GM18502 (cell line): Measurements from ENCODE around the gene LNPEP.

Experiments
- ATAC-seq: cut with Tn5 transposase; IDR thresholded peaks from one replicate; pipeline ENCODE4 v1.9.1; 2021; ENCODE audit warnings: mild to moderate bottlenecking; ENCODE audit not compliant: unreplicated experiment, poor library complexity

LNPEP gene

GRCh38 chr5:96935559-96936430 lies at the start of gene LNPEP:
TSS of gene LNPEP (plus strand) at chr5:96936080. CDS start at chr5:96936156, 76 bp downstream.
- peak; percentile 53 for ATAC-seq

- no peak for ATAC-seq
These were observed 42.5 kb upstream of the LNPEP start for GRCh38 chr5:96893342-96893741.

- peak; percentile 72 for ATAC-seq
These were observed 39.6 kb upstream of the LNPEP start for GRCh38 chr5:96896276-96896675.

DNA sequence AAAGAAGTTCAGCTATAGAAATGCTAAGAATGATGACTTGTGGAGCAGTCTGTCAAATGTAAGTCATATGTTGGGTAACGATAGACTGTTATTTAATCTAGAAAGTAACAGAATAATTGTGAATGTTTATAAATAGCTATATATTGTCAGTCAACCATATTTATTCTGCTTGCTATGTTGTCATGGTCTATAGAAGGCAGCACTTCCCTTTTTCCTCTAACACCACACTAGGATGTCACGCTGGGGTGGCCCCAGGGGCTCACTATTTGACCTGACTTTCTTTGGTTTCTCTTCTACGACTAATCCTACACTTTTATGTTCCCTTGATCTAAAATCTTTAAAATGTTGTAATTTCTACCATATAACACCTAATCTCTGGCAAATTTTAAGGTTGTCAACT lies 39.1 kb upstream of the LNPEP start:
- ATAC-seq: peak; percentile 97

DNA sequence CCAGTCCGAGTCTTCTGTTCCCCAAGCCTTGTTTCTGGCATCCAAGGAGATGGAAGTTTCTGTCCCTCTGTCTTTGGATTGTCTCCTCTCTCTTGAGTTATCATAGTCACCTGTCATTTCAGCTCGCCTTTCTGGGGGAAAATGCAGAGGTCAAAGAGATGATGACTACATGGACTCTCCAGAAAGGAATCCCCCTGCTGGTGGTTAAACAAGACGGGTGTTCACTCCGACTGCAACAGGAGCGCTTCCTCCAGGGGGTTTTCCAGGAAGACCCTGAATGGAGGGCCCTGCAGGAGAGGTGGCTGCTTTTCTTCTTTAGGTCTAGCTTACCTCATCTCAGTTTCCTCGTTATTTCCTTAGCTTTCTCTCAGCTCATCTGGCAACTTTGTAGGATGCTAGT lies 34.5 kb upstream of the LNPEP start:
- no peak for ATAC-seq

DNA sequence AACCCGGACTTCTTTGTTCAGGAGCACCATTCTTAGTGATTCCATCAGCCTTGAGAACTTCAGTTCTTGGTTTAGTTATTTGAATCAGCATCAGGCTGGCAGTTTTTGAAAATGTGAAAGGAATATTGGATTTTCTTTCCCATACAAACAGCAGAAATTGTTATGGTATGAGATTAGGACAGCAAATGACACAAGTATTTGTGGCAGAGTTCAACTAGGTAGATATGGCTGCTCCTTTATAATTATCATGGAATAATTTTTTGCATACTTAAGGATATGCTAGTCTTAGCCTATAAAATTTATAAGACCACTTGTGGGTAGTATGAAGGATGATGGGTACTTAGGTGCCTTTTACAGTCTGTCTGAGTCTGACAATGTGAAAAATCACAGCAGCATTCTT lies 34.0 kb upstream of the LNPEP start:
- ATAC-seq: no peak

- no peak for ATAC-seq
These were observed 33.0 kb upstream of the LNPEP start for GRCh38 chr5:96902876-96903275.

DNA sequence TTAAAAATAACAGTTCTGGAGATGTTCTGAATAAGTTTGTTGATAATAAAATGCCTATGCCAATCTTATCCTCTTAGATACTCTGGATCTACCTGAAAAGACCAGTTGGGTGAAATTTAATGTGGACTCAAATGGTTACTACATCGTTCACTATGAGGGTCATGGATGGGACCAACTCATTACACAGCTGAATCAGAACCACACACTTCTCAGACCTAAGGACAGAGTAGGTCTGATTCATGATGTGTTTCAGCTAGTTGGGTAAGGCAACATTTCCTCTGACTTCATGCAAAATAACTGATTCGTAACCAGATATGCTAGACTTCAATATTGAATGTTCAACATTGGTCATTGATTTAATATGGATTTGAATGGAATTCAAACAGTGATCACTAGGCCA lies 32.6 kb upstream of the LNPEP start:
- no peak for ATAC-seq

DNA sequence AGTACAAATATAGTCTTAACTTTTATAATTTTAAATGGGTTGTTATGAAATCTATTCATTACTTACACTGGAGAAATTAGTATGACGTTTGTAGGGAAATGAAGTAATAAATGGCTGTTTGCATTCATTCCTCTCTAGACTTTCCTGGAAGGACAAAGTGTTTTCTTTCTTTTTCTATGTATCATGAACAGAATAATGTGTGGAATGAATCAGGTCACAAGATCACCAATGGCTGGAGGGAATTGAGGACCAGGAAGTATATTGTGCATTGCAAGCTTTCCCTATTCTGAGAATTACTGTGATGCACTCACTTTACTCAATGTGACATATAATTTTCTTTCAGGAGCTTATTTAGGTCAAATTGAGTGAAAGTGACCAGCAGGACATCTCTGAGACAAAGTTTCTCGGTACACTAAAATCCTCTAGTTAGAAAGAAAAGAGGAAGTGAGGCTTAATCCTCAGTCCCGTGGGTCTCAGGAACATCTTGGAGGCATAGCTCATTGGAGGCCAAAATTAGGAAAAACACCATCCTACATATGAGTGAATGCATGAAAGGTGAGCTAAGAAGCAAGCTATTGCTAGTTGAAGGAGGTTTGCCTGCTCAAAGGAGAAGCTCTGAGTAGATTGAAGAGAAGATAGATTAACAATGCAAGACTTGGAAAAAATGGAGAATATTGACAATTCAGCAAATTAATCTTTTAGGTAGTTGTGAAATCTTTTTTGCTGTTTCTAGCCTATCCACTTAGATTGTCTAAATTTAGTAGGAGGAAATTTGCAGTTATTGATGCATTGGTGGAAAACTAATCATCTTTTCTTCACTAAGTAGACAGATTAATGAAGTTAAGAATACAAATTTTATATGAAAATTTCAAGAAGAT lies 31.6 kb upstream of the LNPEP start:
- no peak for ATAC-seq

DNA sequence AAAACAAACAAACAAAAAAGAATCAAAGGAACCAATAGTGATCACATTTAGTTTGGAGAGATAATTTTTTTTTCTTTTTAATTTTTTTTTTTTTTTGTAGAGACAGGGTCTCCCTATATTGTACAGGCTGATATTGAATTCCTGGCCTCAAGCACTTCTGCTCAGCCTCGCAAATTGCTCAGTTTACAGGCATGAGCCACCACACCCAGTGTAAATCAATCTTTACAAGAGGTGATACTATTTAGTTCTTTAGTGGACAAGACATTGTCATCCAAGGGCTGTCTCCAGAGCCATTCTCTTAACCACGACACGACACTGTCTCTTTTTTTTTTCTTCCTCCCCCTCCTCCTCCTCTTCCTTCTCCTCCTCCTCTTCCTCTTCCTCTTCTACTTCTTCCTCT lies 30.0 kb upstream of the LNPEP start:
- no peak for ATAC-seq

GRCh38 chr5:96909003-96909402 lies 26.9 kb upstream of the LNPEP start:
- ATAC-seq: no peak

DNA sequence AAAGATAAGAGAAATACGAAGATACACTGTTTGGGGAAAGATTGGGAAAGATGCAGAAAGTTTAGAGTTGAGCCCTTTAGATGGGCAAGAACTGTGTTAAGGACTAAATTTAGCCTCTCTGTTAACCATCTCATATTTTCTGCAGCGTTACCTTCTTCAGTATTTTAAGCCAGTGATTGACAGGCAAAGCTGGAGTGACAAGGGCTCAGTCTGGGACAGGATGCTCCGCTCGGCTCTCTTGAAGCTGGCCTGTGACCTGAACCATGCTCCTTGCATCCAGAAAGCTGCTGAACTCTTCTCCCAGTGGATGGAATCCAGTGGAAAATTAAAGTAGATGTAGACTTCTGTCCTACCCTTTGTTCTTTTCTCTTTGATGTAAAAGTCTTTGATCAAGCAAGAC lies 26.4 kb upstream of the LNPEP start:
- no peak for ATAC-seq

GRCh38 chr5:96911139-96911538 lies 24.7 kb upstream of the LNPEP start:
- no peak for ATAC-seq

- no peak for ATAC-seq
These were observed 22.6 kb upstream of the LNPEP start for GRCh38 chr5:96913233-96913632.

DNA sequence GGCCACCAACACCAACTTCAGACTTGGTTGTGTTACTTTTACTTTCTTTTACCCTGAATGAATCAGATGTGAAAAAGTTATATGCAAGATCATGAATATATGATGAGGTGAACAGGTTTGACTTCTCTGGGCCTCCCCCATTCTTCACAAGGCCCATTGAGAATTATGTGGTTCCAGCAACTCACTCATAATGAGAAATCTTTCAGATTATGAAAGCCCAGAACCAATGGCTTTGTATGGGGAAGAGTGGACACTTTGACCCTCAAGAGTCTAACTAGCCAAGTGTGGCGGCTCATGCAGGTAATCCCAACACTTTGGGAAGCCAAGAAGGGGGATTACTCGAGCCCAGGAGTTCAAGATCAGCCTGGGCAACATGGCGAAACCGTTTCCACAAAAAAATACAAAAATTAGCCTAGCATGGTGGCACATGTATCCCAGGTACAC lies 16.1 kb upstream of the LNPEP start:
- peak; percentile 69 for ATAC-seq

- no peak for ATAC-seq
These were observed 15.0 kb upstream of the LNPEP start for GRCh38 chr5:96920744-96921355.

- no peak for ATAC-seq
These were observed 13.2 kb upstream of the LNPEP start for GRCh38 chr5:96922499-96923244.

DNA sequence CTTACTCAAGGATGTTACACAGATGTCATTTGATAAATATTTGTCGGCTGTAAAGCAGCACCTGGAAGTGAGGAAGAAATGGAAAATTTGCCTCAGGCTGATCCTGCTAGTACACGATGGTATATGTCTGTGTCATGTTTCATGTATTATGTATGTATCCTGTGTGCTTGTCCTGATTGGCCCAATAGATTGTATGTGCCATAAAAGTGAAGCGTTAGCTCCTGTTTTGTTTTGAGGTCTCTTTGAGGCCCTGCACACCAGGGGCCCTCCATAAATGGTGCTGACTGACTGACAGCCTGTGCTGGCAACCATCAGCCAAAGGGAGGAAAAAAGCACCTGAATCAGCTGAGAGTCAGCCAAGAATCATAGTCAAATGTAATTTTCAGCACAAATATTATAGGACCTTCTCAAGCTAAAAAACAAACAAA lies 11.8 kb upstream of the LNPEP start:
- no peak for ATAC-seq

DNA sequence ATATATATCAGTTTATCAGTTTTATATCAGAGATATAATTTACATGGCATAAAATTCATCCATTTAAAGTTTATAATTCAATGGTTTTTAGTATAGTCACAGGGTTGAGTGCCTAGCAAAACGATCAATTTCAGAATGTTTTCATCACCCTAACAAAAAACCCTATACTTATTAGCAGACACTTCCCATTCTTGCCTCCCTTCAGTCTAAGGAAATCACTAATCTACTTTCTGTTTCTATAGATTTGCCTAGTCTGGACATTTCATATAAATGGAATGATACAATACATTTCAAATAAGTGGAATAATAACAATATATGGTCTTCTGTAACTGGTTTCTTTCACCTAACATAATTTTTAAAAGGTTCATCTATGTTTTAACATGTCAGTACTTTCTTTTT lies 9.6 kb upstream of the LNPEP start:
- no peak for ATAC-seq

DNA sequence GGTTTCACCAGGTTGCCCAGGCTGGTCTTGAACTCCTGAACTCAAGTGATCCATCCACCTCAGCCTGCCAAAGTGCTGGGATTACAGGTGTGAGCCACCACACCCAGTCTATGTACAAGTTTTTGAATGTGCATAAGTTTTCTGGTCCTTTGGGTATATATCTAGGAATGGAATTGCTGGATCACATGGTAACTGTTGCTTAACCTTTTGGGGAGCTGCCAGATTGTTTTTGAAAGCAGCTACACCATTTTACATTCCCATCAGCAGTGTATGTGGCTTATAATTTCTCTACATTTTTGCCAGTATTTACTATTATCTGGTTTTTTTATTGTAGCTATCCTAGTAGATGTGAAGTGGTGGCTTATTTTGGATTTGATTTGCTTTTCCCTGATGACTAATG lies 8.9 kb upstream of the LNPEP start:
- ATAC-seq: no peak
